CD4-positive, alpha-beta T cell treated with Interferon gamma for 1 hour (primary cell): ENCODE data around the gene STRA8.

Experiments
- DNase-seq: peaks from one replicate; pipeline ENCODE4 v3.0.0-alpha.2; 2020

STRA8 gene

DNA sequence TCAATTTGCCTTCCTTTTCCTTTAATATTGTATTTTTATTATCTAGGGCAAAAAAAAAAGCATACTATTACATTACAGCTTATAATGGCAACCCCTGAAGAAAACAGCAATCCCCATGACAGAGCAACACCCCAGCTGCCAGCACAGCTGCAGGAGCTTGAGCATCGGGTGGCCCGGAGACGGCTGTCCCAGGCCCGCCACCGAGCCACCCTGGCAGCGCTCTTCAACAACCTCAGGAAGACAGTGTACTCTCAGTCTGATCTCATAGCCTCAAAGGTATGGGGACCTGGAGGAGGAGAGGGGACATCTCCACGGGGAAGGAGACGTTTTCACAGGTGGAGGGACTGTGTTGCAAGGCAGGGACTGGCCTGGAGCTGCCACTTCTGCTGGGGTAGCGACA, 6.8 kb downstream of the STRA8 start:
- no peak for DNase-seq

DNA sequence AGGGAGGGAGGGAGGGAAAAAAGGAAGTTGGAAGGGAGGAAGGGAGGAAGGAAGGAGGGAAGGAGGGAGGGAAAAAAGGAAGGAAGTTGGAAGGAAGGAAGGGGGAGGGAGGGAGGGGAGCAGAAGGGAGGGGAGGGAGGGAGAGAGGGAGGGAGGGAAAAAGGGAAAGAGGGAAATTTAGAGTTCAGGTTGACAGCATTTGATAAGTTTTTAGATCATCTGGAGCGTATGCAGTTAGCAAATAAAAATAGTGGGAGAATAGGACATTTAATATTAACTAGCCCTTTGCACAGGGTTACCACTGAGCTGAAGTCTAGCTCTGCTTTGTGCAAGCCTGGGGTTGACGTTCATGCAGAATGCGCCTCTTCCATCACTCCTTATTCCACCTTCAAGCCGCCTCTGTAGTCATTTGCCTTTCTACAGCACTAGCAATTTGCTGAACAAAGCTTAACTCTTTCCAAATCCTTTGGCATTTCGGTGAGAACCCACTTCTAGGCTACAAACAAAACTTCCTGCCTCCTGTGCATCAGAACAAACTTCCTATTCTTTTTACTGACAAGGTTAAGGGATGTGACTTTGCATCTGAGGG, 8.6 kb downstream of the STRA8 start:
- no peak for DNase-seq

DNA sequence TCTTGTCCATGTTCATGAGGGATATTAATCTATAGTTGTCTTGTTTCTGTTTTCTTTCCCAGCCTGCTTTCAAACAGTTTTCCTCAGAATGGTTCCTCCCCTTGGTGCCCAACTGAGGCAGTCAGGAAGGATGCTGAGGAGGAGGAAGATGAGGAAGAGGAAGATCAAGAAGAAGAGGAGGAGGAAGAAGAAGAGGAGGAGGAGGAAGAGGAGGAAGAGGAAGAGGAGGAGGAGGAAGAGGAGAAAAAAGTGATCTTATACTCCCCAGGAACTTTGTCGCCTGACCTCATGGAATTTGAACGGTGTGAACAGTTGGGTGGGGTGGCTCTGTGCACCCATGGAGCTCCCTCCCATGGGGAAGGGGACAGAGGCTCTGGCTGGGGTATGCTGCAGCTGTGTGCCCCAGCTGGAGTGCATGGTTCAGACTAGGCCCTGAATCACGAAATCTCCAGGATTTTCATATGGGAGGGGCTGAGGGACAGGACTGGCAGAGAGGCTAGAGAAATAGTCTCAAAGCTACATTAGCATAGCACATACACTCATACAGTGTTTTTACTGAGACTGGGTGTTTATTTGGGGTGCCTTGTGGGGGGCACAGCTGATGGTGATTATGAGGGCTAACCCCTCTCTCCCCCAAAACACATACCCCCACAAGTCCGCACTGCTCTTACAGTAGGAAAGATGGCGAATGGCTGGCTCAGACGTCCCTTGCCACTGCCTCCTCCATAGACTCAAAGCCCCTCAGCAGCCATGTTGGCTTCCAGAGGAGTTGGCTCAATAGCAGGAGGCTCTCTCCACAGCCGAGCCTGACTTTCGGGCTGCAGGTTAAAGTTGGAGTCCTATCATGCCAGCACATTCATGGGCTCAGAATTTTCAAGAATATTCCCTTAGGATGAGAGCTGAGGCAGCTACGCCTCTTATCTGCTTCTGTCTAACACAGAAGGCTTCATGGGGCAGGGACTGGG, 11.9 kb downstream of the STRA8 start:
- no peak for DNase-seq

DNA sequence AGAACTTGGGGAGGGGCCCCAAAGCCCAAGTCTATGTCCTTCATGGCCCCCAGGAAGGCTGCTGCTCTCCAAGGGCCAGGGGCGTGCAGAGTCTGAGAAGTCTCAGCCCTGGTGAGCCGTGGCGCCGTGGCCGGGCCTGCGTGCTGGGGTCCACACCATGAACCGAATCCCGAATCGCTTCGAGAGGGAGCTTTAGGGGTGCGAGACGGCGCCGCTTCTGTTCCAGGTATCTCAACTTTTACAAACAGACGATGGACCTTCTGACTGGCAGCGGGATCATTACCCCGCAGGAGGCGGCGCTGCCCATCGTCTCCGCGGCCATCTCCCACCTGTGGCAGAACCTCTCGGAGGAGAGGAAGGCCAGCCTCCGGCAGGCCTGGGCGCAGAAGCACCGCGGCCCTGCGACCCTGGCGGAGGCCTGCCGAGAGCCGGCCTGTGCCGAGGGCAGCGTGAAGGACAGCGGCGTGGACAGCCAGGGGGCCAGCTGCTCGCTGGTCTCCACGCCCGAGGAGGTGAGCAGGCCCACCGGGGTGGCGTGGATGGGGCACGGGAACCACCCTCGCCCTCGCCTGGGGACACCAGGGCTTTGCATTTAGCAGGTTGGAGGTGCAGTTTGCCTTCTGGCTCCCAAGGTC, 12.7 kb downstream of the STRA8 start:
- DNase-seq: no peak

DNA sequence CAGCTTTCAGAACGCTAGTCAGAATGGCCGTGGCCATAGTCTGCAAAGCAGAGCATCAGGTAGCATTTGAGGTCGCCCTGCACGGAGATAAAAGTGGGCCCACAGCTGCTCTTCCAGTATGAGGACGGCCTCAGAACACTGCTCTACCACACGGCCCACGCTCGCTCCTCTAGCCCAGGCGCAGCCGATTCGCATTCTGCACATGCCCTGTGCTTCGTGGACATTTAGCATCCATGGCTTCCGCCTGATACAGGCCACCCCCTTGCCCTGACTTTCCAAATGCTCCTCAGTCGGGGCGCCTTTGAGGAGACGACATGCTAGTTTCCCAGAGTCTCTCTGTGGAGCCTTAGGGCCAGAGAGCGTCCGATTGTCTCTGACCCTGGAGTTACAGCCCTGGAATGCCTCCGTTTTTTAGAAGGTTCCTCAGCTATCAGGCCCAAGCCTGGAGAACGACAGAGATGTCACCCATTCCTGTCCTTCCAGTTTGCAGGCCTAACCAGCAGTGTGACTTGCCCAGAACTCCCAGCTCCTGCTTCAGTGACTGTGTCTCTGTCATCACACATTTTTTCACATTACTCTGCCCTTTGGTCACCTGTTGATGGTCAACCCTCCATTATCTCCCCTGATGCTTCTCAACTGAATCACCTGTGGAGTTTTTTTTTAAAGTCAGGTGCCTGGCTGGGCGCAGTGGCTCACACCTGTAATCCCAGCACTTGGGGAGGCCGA, 14.3 kb downstream of the STRA8 start:
- DNase-seq: no peak

DNA sequence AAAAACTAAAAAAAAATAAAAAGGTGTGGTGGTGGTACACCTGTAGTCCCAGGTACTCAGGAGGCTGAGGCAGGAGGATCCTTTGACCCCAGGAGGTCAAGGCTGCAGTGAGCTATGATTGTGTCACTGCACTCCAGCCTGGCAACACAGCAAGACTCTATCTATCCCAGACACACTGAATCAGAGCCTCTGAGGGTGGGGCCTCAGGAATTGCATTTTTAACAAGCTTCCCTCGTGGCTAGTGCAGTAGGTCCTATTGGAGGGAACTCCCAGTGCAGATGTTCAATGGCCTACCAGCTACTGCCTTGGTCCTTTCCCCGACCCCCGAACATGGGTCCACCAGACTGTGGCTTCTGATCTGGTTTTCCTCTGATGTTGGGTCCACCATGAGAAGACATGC, 14.9 kb downstream of the STRA8 start:
- DNase-seq: no peak

DNA sequence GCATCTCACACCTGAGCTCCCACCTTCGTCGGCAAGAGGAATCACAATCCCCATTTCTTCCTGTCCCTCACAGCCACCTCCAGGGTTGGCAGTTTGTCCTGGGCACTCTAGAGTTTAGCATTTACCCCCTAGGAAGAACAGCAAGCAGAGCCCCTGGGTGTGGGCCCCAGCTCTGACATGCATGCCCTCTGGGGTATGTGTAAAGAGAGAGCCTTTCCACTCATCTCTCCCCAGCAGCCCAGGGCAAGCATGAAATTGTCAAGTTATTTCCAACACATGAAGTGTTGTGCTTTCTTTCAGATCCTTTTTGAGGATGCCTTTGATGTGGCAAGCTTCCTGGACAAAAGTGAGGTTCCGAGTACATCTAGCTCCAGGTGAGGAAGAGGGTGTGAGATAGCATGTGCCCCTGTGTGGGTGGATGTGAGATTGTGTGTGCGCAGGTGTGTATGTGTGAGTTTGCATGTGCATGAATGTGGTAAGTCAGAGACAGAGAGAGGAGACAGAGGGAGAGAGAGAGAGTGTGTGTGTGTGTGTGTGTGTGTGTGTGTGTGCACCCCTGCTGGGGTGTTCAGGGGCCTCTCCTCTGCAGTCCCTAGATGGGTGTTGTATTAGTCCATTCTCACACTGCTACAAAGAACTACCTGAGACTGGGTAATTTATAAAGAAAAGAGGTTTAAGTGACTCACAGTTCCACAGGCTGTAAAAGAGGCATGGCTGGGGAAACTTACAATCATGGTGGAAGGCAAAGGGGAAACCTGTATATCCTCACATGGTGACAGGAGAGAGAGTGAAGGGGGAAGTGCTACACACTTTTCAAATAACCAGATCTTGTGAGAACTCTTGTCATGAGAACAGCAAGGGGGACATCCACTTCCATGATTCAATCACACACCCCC, 18.1 kb downstream of the STRA8 start:
- DNase-seq: no peak

DNA sequence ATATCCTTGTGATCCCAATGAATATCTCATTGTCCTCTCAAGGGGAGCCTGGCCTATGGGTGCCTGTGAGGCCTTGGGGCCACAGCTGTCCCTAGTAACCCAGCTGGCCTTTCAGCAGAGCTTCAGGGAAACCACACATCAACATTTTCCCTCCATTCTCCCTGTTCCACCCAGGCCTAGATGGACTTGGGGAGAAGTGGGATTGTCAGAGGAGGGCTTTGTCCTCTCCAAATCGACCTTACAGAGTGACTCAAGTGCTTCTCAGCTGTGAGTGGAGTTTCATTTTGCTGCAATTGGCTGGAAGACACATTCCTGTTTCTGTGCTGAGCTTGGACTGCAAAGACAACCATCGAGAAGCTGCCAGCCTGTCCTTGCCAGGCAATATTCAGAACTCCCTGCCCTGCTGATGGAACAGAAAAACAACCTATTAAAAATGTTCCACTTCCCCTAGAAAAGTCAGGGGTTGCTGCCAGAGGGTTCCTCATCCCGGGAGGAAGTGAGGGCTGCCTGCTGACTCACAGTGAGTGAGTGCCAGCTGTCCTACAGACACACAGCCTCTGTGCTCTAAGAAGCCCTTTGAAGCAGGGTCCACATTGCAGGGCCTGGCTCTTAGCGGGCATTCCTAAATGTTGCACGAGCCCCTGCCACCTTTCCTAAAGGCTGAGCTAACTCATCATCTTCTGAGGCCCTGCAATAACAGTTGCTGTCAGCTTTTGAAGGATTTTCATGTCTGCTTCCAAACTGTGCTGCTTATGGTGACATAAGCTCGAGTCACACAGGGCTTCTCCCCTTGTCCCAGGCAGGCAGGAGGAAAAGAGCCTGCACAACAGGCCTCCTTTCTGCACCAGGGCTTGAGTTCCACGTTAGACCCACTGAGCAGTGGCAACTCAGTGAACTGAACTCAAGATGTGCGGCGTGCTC, 20.5 kb downstream of the STRA8 start:
- DNase-seq: peak; percentile 23

DNA sequence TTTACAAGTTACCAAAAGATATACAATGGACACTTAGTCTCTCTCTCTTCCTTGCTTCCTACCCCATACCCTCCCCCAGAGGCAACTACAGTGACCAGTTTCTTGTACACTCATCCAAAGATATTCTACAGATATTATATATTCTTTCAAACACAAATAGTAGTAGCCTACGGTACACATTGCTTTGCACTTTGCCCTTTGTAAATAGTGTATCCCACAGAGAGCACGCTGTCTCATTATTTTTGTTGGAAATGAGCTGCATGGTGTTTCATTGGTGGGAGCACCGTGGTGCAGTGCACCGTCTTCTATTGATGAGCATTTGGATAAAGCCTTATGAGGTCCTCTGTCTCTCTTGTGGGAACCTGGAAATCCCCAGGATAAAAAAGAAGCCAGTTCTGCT, 24.2 kb downstream of the STRA8 start:
- DNase-seq: no peak

DNA sequence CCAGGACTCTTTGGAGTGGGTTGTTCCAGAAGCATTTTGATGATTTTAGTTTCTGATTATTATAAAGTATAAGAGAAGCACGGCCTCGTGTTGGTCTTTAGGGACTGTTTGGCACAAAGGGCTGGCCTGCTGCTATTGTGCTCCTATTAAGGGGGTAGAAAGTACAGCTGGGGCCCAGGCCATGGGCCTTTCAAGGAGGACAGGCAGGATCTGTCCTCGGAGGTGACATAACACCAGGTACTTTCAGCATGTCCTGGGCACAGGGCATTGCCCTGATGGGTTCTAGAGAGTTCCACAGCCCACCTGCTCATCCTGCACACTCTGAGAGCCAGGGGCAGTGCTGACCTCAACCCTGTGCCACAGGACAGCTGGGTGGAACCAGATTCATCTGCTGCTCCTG, 24.9 kb downstream of the STRA8 start:
- no peak for DNase-seq

DNA sequence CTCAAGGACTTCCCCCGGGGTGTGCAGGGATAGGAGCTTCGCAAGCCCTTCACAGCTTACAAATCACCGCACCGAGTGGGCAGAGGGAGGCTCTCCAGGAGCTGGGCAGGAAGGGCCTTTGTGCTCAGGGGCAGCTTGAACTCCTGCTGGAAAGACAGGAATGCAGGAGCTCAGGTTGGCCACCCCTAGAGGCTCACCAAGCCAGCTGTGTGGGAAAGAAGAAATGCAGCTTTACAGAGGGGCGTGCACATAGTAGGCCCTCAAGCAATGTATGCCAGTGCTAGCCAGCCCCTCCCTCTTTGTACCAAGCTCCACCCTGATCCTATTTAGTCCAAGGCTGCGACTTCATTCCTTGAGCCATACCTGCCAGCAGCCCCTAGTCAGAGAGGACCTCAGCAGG, 26.1 kb downstream of the STRA8 start:
- no peak for DNase-seq

DNA sequence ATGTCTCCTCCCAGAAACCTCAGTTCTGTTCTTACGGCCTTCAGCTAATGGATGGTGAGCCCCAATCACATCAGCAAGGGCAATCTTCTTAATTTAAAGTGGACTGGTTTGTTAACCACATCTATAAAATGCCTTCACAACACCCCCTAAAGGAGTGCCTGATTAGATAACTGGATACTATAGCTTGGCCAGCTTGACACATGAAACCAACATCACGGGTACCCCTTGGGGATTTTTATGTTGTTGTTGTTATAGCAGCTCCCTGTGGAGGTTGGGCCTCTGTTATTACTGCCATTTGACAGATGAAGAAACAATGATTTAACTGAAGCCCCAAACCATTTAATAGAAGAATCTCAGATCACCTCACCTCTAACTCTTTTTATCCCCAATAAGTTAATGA, 26.8 kb downstream of the STRA8 start:
- no peak for DNase-seq

DNA sequence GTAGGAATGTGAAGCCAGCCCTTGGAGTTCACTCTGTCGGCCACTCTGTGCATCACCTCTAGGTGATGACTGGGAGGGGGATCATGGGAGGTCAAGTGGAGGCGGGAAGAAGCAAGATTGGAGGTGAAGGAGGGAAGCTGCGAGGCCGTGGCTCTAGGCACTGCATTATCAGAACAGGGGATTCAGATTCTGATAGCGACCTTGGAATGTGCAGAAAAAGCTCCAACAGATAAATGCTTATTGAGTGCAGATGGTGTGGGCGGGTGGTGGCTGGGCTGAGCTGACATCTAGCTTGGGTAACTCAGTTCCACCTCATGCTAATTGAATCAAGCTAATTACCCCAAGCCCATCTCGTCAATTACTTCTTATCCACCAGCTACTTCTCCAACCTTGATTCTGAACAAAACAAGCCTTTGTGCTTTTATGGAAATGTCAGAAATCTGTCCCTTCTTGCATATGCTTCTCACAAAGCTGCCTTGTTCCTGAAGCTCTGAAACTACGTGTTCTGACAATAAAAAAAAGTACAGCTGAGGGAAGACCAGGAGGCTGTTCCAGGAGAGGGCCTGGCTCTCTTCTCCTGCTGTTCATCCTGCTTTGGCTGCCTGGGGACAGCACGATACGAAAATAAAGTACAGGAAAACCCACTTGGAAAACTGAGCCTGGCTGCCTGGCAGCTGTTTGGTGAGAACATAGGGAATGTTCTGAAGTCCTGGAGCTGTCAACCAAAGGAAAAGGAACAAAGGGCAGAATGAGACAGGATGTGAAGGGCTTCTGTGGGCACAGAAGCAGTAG, 27.5 kb downstream of the STRA8 start:
- DNase-seq: no peak

DNA sequence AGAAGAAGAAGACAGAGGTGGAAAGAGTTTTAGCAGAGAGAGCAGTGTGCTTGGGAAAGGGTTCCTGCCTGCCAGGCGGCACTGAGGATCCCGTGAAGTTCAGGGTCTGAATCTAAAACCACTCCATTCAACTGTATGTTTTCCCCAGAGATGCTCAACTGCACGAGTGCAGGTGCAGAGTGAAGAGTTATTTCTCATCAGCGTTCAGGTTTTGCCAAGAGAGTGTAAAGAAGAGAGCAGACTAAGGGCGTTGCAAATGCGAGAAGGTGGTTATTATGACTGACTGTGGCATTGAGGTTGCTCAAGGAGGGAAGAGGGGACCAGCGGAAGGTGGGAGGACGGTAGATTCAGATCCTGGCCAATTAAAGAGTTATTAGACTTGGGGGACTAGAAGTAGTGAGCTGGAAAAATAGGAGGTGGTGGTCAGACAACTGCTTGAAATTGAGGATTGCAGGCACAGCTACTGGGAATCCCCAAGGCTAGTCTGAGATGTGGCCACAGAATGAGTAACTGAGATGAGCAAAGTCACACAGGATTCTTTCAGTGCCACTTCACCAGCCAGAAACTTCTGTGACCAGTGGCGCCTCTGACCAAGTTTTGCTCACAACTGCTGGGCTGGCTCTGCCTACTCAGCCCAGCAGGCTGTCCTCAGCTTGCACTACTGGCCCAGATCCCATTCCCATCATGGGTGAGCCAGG, 29.1 kb downstream of the STRA8 start:
- DNase-seq: no peak

DNA sequence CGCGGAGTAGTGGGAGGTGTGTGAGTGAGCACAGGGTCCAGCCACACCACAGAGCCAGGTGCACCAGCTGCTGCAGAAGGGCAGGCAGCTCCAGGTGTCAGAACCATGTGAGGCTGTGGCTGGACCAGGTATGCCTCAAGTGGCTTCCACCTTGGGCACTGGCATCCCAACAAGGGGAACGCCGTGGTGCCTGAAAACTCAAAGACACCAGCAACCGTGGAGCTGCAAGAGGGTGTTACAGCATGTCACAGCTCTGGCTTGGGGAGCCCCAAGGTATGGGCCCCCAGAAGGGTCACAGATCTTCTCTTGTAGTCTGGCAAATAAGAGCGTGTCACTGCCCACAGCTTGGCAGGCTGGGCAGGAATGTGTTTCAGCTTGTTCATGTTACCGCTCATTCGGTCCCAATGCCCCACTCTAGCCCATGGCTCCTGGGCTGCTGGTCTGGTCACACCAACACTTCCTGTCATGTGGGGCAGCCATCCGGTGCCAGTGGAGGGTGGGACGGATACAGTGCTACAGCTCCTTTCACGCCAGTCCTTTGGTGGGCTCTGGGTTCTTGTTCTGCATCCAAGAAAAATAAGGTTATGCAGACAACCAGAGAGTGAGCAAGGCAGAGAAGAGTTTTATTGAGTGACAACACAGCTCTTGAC, 29.8 kb downstream of the STRA8 start:
- no peak for DNase-seq

DNA sequence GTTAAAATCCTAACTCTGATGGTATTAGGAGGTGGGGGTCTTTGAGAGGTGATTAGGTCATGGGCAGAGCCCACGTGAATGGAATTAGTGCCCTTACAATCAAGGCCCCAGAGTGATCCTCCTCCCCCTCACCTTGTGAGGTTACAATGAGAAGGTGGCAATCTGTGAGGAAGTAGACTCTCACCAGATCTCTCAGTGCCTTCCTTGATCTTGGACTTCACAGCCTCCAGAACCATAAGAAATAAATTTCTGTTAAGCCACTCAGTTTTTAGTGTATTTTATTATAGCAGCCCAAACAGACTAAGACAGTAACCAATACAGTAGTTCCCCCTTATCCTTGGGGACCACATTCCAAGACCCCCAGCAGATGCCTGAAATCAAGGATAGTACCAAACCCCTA, 32.0 kb downstream of the STRA8 start:
- no peak for DNase-seq

DNA sequence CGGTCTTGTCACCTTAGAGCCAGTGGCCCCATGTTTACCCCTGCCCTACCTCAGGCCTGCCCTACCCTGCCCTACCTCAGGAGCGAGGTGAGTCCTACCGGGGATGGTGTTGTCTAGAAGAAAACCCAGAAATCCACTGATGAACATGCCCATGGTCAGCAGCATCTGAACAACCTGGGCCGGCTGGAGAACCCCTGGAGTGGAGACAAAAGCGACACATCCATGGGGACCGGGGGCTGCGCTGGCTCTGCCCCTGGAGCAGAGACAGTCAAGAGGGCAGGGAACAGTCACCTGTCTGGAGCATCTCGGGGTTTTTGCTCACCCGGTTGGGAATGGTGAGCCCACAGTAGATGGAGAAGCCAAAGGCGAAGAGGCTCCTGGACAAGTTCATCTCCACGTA, 36.3 kb downstream of the STRA8 start:
- no peak for DNase-seq

DNA sequence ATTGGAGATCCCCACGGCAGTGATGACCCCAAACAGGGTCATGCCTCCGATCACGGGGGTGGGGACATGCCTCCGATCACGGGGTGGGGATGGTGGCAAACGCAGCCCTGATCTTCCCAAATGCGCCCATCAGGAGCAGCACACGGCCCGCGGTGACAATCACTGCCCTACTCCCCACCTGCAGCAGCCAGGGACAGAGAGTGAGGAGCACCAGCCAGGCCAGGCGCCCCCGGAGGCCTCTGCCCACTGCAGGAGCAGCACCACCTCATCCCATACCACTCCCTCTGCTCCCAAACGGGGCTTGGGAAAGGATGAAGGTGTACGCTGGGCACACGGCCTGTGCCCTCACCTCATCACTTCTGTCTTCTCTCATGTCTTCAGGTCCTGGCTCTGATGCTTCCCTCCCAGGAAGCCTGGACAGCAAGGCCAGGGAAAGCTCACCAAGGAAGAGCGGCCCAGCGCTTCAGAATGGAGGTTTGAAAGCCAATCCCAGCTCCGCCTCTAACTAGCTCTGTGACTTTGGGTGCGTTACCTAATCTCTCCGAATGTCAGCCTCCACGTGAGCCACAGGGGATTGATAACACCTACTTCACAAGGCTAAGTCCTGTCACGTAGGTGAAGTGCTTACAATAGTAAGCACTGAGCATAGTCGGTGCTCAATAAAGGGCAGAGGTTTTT, 37.1 kb downstream of the STRA8 start:
- no peak for DNase-seq

DNA sequence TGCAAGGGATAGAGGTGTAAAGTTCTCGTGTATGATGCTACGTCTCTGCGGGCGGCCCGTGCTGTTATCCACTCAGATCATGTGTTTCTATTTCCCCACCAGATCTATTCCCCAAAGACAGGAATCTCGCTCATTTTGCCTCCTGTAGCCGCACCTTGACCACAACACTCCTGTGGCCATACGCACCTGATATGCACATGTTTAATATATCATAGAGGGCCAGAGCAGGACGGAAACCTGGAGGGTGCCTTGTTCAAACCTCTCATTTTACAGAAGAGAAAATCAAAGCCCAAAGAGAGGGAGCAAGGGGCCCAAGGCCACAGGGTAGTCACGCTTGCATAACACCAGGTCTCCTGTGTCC, 37.6 kb downstream of the STRA8 start:
- no peak for DNase-seq
